ENCODE measurements around the gene ZNF598. TPM values are rescaled to one million over a fixed set of nuclear protein-coding genes. Genes with fewer than 3 reads are reported as not detected.
A peak's percentile ranks its signal among the peaks of the same experiment; 100 is the strongest.

ZNF598 gene
- 9.2 and 12.9 TPM in 2 replicates for total RNA-seq

DNA sequence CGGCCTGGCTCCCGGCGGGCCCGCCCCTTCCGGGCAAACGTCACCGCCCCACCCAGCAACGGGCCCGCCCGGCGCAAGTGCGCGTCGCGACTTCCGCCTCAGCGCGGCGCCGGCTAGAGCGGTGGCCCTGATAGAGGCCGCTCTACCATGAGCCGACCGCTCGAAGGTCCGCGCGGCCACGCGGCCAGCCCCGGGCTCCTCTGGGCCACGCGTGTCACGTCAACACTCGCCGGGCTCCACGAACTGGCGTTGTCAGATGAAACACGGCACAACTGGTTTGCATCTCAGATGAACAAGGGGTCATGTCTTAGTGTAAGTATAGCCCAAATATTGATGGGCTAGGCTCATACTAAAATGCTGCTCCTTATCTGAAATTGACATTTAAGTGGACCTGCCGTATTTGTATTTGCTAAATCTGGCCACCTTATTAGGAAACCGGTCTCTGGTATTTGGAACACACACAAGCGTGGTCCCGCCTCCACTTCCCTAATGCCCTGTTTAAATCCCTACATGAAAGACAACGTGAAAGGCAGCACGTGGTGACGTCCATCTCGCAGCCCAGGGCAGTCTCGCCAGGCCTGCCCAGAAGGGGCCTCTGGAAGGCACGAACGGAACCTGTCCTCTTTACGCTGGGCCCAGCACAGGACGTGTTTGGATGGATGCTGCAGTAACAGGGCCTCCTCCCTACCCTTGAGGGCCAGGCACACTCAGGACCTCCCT lies at the start of gene ZNF598:
Gene ZNF598, minus strand, starts transcription at position 31 of the 720 bp plus-strand sequence.
- DNase-seq (ENCODE audit: low read depth in 2 of 2) = peak; percentile 69 to 92

DNA sequence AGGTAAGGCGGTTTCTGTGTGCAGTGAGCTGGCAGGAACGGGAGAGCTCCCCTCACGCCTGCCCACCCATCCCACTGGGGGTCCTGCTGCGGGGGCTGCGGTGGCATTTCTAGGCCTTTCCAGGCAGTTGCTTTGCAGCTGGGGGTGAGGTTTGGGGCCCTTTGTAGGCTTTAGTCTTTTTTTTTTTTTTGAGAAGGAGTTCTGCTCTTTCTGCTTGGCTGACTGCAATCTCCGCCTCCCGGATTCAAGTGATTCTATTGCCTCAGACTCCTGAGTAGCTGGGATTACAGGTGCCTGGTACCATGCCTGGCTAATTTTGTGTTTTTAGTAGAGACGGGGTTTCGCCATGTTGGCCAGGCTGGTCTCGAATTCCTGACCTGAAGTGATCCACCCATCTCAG lies 49.3 kb upstream of the ZNF598 start:
- DNase-seq (ENCODE audit: low read depth in 2 of 2) = no peak

DNA sequence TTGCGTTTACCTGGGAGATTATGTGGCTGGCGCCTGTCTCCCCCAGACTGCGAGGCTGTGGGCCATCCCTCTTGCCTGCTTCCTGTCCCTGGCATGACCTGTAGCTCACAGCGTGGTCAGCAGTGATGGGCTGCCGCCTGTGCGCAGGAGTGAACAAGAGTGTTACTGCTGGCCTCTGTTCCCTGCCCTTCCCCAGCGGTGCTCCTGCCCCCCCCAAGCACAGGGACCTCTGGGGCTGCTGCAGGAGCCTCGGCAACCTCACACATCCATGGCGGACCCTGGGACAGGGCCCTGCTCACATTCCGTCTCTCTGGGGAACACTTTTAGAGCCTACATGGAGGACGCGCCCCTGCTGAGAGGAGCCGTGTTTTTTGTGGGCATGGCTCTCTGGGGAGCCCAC lies 48.8 kb upstream of the ZNF598 start:
- DNase-seq (ENCODE audit: low read depth in 2 of 2) = no peak

DNA sequence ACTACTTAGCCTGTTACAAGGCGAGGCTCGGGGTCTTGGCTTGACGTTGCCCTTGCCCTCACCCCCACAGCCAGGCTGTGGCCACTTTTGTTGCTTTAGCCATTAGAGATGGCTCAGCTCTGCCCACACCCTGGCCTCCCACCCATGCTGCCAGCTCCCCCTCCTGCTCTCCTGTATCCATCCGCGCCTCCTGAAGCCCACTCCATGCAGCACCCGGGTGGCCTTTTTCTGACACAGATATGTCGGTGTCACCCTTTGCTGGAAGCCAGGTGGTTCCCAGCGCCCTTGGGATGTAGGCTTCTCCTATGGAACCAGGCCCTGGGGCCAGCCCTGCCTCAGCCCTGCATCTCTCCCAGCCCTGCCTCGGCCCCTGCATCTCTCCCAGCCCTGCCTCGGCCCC lies 47.8 kb upstream of the ZNF598 start:
- no peak for DNase-seq (ENCODE audit: low read depth in 2 of 2)

DNA sequence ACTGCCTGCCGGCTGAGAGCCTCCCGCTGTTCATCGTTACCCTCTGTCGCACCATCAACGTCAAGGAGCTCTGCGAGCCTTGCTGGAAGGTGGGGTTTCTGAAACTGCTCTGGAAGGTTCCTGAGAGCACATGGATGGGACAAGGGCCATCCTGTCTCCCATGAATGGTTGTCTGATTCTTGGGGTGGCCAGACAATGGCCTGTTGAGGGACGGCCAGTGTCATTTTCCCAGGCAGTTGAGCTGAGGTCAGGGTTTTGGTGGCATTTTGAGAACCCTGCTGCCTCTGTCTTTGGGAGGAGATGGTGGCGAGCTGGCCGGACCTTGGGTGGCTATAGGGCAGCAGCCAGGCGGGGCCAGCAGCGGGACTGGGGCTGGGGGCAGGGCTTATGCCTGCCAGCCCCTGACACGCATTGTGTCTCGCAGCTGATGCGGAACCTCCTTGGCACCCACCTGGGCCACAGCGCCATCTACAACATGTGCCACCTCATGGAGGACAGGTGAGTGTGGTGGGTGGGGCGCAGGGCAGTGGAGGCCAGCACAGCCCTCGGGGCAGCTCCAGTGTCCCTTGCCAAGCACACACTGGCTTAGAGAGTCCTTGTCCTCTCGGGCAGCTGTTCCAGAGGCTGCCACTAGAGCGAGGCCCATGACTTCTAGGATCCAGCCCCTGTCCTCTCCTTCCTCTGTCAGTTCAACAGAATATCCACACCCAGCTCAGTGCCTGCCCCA lies 47.2 kb upstream of the ZNF598 start:
- no peak for DNase-seq (ENCODE audit: low read depth in 2 of 2)

DNA sequence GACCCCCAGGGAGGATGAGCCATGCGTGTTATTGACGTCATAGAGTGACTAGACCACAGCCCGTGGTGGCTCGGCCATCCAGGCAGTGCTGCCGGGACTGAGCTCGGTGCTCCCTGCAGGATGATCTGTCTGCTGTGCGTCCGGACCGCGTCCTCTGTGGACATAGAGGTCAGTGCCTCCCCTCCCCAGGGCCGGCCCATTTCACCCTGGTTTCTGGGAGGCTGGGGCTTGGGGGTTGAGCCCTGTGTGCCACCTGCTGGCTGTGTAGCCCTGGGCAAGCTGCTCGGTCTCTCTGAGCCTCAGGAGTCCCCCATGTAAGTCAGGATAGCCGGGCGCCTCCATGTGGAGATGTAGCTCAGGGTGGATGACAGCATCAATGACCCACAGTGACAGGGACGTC lies 46.5 kb upstream of the ZNF598 start:
- DNase-seq (ENCODE audit: low read depth in 2 of 2) = peak in 1 of 2 donors; percentile 51

DNA sequence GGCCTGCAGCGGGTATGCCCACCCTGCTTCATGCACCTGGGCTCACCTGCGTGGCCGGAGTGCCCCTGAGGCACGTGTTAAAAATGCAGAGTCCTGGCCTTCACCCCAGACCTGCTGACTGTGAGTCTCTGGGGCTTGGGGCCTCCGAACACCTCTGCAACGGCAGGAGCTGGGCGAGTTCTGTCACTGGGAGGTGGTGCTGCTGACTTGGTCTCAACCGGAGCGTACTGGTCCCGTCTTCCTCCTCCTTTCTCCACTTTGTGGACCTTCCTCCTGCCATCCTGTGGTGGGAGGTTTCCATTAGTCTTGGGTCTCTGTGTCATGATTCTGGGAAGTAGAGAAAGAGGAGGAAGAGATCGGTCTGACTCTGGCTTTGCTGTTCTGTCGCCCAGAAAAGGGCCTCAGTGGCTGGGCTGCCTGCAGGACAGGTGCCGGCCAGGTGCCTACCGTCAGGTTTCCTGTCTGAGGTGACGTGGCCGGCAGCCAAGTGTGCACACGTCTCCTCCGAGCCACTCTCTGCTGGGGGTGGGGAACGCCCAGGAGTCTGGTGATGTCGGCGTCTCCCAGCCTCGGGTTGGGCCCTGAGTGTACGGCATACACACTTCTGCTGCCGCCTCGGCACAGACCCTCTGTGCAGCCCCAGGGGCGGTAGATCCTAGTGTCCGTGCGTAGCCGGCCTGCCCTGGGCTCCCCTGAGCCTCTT lies 45.1 kb upstream of the ZNF598 start:
- DNase-seq (ENCODE audit: low read depth in 2 of 2) = no peak

DNA sequence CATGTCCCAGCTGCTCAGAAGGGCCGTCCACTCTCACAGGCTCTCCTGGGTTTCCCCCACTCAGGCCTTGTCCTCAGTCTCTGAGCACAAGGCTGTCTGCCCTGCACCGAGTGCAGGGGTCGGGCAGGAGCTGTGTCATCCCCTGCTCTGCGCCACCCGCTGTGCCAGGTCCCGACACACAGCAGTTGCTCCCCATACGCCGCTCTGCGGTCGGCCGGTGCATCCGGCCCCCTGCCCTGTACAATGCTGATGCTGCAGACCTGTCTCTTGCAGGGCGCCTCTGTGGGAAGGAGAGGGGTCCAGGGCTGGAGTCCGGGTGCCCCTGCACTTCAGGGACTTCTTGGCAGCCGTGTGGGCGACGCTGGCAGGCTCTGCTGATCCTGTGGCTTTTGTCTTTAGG lies 44.3 kb upstream of the ZNF598 start:
- no peak for DNase-seq (ENCODE audit: low read depth in 2 of 2)

DNA sequence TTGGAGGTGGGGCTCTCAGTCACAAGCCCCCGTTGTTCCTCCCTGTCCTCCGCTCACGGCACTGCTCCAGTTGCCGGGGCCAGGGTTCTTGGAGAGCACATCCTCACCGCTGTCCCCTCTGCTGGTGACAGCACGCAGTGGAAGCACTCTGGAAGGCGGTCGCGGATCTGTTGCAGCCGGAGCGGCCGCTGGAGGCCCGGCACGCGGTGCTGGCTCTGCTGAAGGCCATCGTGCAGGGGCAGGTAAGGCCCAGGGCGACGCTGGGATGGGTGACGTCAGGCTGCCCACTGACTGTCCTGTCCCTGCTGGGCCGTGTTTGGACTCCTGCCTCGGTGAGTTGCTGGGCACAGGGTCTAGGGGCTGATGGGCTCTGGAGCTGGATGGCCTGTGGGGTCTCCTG lies 43.6 kb upstream of the ZNF598 start:
- DNase-seq (ENCODE audit: low read depth in 2 of 2) = no peak

DNA sequence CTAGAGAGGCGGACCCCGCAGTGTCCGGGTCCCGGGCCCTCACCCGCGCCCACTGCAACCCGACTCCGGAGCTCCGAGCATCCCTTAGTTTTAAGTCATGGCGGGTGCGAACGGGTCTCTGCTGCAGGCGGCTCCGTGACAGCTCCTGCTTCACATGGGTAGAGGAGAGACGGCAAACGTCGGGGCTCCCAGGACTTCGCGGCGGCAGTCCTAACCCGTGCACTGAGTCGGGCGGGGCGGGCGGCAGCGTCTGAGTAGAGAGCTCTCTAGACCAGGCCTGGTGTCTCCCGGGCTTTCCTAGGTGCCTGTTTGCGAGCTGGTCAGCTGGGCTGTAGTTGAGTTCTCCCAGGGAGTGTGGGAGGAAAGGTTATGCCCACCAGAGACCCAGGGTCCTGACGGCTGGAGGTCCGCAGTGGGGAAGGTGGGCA lies 38.5 kb upstream of the ZNF598 start:
- peak in 1 of 2 donors; percentile 28 for DNase-seq (ENCODE audit: low read depth in 2 of 2)

DNA sequence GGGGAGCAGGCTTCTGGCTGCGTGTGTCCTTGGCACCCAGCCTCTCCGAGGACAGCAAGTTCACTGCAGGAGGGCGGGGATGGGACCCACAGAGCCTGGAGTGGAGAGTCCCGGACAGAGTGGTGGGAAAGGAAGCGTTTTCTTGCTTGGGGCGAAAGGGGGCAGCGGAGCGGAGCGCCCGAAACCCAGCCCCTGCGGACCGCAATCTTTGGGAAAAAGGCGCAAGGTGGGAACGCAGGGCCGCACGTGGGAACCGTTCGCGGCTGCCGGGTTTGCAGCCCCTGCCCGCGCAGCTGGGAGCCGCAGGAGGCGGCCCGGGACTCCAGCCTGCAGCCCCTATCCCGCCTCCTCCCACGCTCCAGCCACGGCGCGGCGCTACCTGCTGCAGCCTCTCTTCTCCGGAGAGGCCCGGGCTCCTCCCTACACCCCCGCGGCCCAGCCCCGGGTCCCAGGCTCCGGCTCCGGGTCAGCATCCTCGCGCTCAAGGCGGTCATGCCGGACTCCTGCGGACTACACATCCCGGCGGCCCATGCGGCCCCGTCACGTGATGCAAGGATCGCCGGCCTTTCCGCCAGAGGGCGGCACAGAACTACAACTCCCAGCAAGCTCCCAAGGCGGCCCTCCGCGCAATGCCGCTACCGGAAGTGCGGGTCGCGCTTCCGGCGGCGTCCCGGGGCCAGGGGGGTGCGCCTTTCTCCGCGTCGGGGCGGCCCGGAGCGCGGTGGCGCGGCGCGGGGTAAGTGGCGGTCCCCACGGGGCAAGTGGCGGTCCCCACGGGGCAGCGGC lies 37.9 kb upstream of the ZNF598 start, which contains the start of the genes NTHL1 and TSC2:
Gene NTHL1, minus strand, starts transcription at position 505 of the 786 bp plus-strand sequence. Its CDS starts 11 bp downstream, at position 494.
Gene TSC2, plus strand, starts transcription at position 656 of the 786 bp plus-strand sequence. CDS start 631 bp downstream, outside the sequence.
- peak; percentile 86 to 96 for DNase-seq (ENCODE audit: low read depth in 2 of 2)

DNA sequence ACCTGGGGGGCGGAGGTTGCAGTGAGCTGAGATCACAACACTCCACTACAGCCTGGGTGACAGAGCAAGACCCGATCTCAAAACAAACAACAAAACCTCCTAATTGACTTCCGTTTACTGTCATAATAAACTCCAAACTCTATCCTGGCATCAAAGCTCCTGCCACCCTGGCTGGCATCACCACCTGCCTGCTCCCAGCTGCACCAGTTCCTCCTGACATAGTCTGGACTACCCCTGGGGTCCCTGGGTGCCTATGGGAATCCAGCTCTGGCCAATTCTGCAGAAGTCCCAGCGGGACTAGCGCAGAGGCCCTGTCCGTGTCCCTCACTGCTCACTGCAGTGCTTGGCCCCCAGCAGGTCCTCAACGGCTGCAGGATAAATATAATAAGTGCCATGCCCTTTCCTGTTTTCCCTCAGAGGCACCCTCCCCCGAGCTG lies 37.3 kb upstream of the ZNF598 start:
- DNase-seq (ENCODE audit: low read depth in 2 of 2) = peak in 1 of 2 donors; percentile 68

DNA sequence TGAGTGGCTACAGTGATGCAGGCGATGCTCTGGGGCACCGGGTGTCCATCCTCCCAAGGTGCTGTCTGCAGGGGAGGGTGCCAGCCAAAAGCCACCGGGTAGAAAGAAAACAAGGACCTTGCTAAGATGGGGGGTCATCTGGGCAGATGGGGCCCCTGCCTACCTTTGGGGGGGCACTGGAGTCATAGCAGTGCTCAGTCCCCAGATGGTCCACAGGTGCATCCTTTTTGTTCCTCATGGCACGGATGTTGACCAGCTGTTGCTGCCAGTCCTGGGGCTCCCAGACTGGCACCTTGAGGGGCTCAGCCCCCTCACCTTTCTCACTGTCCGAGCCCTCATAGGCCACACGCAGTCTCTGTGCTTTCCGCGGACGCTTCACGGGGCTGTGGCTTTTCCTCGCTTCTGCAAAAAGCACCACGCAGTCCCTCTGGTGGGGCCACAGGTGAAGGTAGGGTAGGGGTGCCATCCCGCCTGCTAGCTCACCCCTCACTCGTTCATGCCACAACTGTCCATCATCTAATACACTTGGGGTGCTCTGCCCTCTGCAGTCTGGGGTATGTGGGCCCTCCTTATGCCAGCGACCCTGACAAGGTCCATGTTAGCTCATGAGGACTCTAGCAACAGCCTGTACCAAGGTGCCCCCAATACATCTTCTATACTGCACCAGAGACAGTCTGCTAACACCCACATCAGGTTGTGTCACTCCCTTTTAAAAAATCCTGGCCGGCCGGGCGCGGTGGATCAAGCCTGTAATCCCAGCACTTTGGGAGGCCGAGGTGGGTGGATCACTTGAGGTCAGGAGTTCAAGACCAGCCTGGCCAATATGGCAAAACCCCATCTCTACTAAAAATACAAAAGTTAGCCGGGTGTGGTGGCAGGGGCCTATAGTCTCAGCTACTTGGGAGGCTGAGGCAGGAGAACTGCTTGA lies 36.6 kb upstream of the ZNF598 start:
- DNase-seq (ENCODE audit: low read depth in 2 of 2) = no peak

DNA sequence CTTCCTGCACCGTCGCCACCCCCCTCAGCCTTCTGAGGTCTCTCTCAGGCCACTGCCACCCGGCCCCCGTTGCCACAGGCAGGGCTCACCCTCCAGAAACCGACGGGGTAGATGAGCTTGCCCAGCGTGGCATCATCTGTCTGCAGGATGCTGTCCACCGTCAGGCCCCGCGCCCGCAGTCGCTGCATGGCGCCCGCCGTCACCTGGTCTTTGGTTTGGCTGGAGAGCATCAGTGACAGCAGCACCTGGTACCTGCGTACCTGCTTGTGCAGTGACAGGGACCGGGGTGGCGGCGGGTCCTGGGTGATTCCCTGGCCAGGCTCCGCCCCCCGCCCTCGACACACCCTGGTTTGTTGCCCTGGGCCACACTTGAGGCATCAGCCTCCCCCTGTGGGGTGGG lies 34.9 kb upstream of the ZNF598 start:
- DNase-seq (ENCODE audit: low read depth in 2 of 2) = no peak

DNA sequence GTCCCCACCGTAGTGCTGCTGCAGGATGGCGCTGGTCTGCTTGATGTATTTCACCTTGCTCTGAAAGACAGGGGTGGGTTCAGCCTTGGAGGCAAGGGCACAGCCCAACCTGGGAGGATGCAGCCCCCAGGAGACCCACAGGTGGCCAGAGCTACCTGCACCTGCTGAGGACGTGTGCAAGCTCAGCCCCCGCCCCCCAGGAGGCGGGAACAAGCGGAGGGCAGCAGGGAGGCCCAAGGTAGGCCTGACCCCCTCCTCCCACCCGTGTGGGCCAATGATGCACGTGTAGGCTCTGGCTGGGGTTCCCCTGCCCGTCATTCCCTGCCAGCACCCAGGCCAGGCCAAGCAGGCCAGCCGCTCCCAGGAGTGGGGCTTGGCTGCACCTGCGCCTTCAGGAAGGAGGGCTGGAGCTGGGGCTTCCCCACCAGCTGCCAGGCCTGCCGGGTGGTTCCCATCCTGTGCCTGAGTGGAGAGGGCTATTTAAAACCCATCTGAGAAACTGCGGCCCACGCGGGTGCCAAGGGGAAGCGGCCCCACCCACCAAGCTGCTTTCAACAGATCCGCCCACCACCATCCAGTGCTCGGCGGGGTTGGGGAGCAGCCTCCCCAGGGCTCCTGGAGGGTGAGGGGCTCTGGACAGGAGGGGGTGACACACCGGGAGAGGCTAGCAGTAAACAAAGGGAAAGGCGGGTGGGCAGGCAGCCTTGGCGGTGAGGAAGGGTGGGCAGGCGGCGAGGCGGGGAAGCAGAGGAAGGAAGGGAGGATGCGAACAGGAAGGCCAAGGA lies 34.2 kb upstream of the ZNF598 start:
- peak in 1 of 2 donors; percentile 79 for DNase-seq (ENCODE audit: low read depth in 2 of 2)

DNA sequence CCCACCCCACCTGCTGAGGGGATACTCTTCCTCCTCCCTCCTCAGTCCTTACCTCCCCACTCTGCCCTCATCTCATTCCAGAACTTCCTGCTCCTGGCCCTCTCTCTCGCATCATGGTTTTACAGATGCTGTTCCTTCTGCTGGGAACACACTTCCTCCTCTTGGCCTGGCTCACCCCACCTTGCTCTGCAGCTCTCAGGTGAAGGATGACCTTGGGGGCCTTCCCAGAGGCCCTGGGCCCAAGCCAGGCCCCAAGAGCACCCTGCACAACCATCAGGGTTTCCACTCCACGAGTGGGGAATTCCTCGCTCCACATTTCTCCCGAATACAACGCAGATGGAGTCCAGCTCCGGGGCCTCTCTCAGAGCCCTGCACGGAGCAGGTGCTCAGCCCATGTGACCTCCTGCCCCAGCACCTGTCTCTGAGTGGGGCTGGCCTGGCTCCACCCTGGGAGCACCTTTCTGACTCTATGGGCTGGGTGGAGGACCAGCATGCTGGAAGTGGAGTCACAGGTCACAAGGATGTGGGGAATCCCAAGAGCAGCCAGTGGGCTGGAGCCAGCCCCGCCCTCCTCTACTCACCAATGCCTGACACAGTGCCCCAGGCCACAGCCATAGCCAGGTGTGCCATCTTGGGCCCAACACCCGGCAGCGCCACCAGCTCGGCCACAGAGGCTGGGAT lies 33.5 kb upstream of the ZNF598 start:
- DNase-seq (ENCODE audit: low read depth in 2 of 2) = no peak

DNA sequence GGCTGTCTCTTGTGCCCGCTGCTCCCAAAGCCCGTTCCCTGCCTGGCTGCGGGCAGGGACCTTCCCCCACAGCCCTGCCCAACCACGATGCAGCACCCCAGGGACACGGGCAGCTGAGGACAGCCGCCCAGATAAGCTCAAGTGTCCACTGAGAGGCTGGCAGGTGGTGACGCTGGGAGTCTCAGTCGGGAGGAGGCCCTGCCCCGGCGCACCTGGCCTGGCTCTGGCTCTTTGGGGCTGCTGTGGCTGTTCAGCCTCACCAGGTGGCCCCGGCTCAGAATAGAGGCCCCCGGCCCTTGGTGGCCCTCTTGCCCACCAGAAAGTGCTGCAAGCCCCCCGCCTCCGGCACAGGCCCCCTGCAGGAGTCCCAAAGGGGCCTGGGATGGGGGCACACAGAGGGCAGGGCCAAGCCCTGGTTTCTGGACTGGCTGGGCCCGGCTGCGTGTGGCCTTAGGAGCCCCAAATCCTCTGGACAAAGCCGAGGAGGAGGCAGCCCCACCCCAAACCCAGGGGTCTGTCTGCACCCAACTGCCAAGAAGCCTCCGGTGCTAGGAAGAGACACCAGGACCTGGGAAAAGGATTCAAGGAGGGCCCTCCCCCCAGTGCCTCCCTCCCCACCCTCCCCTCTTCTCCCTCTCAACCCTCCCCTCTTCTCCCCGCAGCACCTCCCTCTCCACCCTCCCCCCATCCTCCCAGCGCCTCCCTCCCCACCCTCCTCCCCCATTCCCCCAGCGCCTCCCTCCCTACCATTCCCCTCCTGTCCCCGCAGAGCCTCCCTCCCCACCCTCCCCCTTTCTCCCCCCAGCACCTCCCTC lies 32.8 kb upstream of the ZNF598 start:
- DNase-seq (ENCODE audit: low read depth in 2 of 2) = no peak

All from dermis microvascular lymphatic vessel endothelial cell (primary cell).